Fibroblast of villous mesenchyme (primary cell): ENCODE results near the gene SYNJ2. TPM values are rescaled to one million over a fixed set of nuclear protein-coding genes. Genes with fewer than 3 reads are reported as not detected.

Source experiments
- DNase-seq: peaks from one replicate; pipeline ENCODE4 v3.0.0-alpha.2; 2010; ENCODE audit warnings: low read depth
- H3K4me3 ChIP-seq: 2 replicates; pipeline ENCODE4 v1.5.1; 2011; ENCODE audit warnings: low read depth, mild to moderate bottlenecking, low read length
- total RNA-seq: library from RNA; depleted of rRNA; stranded (reverse); fragments of >200 nt; gene quantifications from 2 replicates; pipeline ENCODE4 v1.2.3, GENCODE V29; 2012
- TF ChIP-seq, protein P1 (sequence below): IDR thresholded peaks from 2 replicates; pipeline ENCODE4 v1.5.1; 2012; ENCODE audit warnings: low read depth, mild to moderate bottlenecking, low read length; ENCODE audit not compliant: insufficient read depth

Gene SYNJ2
- total RNA-seq, 1 donor = 53.1 TPM

DNA sequence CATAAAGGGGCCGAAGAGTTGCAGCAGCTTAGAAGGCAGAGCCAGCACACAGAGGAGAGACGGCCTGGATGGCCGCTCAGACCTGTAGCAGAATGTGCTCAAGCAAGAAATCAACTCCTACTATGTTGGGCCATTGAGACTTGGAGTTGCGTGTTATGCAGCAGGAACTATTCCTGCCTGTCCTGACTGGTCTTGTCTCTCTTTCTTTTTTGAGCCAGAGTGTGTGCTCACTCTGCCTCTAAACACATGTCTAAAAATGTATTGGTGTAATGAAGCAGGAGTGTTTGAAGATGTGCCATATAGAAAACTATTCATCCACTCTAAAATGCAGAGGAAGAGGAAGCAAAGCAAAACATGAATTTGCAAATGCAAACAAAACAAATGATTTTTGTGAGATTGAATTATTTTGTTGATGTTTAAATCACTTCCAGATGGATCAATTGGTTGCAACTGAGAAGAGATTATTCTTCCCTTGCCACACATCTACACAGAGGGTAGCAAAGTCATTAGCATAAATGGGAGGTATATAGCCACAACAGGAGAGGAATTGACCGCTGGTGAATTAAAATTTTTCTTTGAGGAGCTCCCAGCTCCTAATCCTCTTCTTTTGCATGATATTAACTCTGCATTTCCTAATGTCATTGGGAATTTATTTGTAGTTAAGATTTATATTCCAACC, 20.4 kb upstream of the SYNJ2 start:
- TF ChIP-seq, protein P1, sequence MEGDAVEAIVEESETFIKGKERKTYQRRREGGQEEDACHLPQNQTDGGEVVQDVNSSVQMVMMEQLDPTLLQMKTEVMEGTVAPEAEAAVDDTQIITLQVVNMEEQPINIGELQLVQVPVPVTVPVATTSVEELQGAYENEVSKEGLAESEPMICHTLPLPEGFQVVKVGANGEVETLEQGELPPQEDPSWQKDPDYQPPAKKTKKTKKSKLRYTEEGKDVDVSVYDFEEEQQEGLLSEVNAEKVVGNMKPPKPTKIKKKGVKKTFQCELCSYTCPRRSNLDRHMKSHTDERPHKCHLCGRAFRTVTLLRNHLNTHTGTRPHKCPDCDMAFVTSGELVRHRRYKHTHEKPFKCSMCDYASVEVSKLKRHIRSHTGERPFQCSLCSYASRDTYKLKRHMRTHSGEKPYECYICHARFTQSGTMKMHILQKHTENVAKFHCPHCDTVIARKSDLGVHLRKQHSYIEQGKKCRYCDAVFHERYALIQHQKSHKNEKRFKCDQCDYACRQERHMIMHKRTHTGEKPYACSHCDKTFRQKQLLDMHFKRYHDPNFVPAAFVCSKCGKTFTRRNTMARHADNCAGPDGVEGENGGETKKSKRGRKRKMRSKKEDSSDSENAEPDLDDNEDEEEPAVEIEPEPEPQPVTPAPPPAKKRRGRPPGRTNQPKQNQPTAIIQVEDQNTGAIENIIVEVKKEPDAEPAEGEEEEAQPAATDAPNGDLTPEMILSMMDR = no peak

DNA sequence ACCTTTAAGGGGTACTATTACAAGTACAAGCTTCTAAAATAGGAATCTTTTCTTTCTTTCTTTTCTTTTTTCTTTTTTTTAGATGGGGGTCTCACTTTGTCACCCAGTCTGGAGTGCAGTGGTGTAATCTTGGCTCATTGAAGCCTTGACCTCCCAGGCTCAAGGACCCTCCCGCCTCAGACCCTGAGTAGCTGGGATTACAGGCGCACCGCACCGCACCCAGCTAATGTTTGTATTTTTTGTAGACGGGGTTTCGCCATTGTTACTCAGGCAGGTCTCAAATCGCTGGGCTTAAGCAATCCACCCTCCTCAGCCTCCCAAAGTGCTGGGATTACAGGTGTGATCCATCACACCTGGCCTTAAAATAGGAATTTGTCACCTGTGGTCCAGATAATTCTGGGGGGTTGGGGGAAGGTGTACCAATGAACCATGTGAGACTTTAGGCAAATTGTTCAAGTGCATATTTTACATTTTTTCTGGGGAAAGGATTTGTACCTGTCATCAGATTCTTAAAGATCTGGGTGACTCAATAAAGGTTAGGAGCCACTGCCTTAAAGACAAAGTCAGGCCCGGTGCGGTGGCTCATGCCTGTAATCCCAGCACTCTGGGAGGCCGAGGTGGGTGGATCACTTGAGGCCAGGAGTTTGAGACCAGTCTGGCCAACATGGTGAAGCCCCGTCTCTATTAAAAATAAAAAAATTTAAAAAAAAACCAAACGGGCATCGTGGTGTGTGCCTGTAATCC, 19.7 kb upstream of the SYNJ2 start:
- H3K4me3 ChIP-seq = no peak overlapping the region
- DNase-seq = no peak
- TF ChIP-seq, protein P1 = no peak

More for the DNA sequence above, 20.4 kb upstream of the SYNJ2 start:
- no peak for DNase-seq
- no peak overlapping the region for H3K4me3 ChIP-seq

DNA sequence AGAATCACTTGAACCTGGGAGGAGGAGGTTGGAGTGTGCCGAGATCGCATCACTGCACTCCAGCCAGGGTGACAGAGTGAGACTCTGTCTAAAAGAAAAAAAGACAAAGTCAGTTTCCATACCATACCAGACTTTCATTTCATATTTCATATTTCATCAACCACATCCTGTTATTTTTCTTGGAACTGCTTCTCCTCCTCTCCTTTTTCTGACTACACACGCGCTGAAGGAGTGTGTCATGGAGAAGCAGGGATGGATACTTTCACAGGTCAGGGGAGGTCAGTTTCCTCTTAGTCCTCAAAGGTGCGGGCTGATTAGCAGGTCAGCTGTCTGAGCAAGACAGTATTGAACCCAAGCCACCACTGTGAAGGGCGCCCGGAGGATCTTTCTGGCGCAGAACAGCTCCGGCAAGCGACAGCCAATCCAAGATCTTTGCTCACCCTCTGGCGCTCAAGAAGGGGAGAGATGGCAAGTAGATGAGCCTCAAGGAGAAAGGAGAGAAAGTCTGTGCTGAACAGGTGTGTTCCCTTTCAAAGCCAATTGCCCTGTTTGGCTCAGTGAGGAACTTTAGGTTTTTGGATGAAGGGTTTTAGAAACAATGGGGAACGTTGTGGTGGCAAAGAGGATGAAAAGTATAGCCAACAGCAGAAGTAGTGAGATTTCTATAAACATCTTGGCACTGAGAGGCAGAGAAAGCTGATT, 18.9 kb upstream of the SYNJ2 start:
- TF ChIP-seq, protein P1 = no peak
- no peak overlapping the region for H3K4me3 ChIP-seq
- DNase-seq = no peak

DNA sequence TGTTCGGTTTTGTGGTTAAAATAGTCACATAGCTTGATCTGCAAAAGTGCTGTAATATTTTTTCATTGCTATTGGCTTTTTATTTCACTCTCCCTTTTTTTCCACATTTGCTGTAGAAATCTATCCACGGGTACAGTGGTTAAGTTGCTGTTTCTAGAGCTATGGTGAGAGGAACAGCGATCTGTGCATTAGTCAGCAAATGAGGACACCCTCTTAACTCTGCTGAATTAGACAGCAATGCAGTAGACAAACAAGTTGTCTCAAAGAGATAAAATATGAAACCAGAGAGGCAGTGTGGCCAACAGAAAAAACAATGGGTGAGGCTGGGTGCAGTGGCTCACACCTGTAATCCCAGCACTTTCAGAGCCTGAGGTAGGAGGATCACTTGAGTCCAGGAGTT, 17.6 kb upstream of the SYNJ2 start:
- no peak for DNase-seq
- TF ChIP-seq, protein P1 = no peak
- no peak overlapping the region for H3K4me3 ChIP-seq

DNA sequence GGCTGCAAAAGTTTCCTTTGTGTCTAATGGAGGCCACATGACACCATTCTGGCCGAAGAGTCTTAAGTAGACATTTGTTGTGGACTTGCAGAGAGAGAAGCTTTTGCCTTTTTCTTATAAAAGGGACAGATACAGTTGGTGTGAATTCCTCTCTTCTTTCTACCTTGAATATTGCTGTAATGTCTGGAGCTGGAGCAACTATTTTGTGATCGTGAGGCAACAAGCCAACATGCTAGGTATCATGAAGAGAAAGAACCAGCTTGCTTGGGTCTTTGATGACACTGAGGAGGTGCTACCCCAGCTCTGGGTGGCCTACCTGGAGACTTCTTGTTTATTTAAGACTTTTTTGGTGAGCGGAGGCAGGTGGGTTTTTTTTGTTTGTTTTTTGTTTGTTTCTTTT, 16.3 kb upstream of the SYNJ2 start:
- DNase-seq = no peak

DNA sequence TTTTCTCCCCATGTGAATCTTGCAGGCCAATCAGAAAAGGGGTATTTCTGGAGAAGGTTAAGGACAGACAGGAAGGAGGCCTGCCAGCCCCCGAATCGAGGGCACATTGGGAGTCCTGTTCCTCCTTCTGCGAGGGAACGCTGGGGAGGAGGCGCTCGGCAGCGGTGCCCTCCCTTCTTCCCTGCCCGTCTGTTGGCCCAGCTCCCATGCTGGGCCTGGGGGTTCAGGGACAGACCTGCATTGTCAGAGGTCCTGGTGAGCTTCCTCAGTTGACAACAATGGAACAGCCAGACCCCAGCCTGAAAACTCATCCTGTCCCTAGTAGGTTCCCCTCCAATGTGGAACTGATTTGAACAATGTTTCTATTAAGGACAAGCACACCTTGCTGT, 15.1 kb upstream of the SYNJ2 start:
- TF ChIP-seq, protein P1 = no peak
- no peak overlapping the region for H3K4me3 ChIP-seq
- DNase-seq = no peak

More for the DNA sequence above, 16.3 kb upstream of the SYNJ2 start:
- TF ChIP-seq, protein P1 = no peak
- no peak overlapping the region for H3K4me3 ChIP-seq
